ENCODE results near the gene CBX8. TPM values are rescaled to one million over a fixed set of nuclear protein-coding genes. Genes with fewer than 3 reads are reported as not detected.
A peak's percentile ranks its signal among the peaks of the same experiment; 100 is the strongest.

Gene CBX8
- total and polyA plus RNA-seq, 2 of the 13 experiments (the other 11 are each of a cell fraction or from before 2014, with no cell fraction given) = 0.34 to 12.6 TPM

- peak; percentile 51; the same call in 1 of the 2 replicates for TF ChIP-seq ZFP91 (CRISPR knock-in tag; IDR thresholded peaks at IDR 0.05; ENCODE audit: borderline replicate concordance)
- 0 out of 2 replicates have a peak, but pooled peaks have one; percentile 31 for TF ChIP-seq ZNF766 (CRISPR knock-in tag; IDR thresholded peaks at IDR 0.05; ENCODE audit: borderline replicate concordance)
- TF ChIP-seq ZMYM3 (CRISPR knock-in tag; IDR thresholded peaks at IDR 0.05) = peak; percentile 27; the same call in 1 of the 2 replicates
- peak; percentile 99 for TF ChIP-seq ZNF142 (CRISPR knock-in tag; IDR thresholded peaks at IDR 0.05)
- peak; percentile 32; the same call in 1 of the 2 replicates for TF ChIP-seq ZFP90 (CRISPR knock-in tag; IDR thresholded peaks at IDR 0.05; ENCODE audit: borderline replicate concordance)
- peak; percentile 53; the same call in 1 of the 2 replicates for TF ChIP-seq KDM2A (CRISPR knock-in tag; IDR thresholded peaks at IDR 0.05; ENCODE audit: borderline replicate concordance, low read depth)
- no peak for TF ChIP-seq ARID3A (IDR thresholded peaks at IDR 0.05; ENCODE audit: low read depth, low read length)
- TF ChIP-seq EZH2 (conservative IDR thresholded peaks at IDR 0.05; ENCODE audit: low read depth, low read length) = peak; percentile 98; the same call in 1 of the 2 replicates
- 0 out of 2 replicates have a peak, but pooled peaks have one; percentile 31 for TF ChIP-seq ZBTB10 (CRISPR knock-in tag; IDR thresholded peaks at IDR 0.05; ENCODE audit: borderline replicate concordance)
- peak; percentile 76 for TF ChIP-seq ZNF501 (CRISPR knock-in tag; IDR thresholded peaks at IDR 0.05)
- peak; percentile 88 for TF ChIP-seq EED (CRISPR knock-in tag; IDR thresholded peaks at IDR 0.05)
- peak; percentile 66 for TF ChIP-seq CEBPB (IDR thresholded peaks at IDR 0.05; ENCODE audit: borderline replicate concordance, low read depth, low read length)
- no peak for TF ChIP-seq SUZ12 (IDR thresholded peaks at IDR 0.05; ENCODE audit: low read depth, low read length)
These were observed 4.5 kb upstream of the CBX8 start (continued) for GRCh38 chr17:79801156-79802038.

All from HepG2 (cell line).